Thoracic aorta (tissue), 2 donors: ENCODE data around the gene BCL11B. TPM values are rescaled to one million over a fixed set of nuclear protein-coding genes. Genes with fewer than 3 reads are reported as not detected.
A peak's percentile ranks its signal among the peaks of the same experiment; 100 is the strongest.

ENCODE experiments used
- ATAC-seq: fragments of 150-250 bp; one replicate; pipeline ENCODE4 v1.8.0; 2017; ENCODE audit warnings: low read depth; ENCODE audit not compliant: insufficient number of reproducible peaks, low FRiP score
- DNase-seq: peaks from one replicate; pipeline ENCODE4 v3.0.0-alpha.2; 2020; ENCODE audit warnings: low spot score
- H3K27ac ChIP-seq, 2 donors: fragments of 200-600 bp; sonication (generic); 1 replicate in 1 of 2; 2 replicates in 1 of 2; pipeline ENCODE4 v1.5.1; 2016; ENCODE audit warnings: mild to moderate bottlenecking in 2 of 2, moderate library complexity in 2 of 2
- H3K27me3 ChIP-seq: fragments of 200-600 bp; sonication (generic); replicated peaks from 2 replicates; pipeline ENCODE4 v1.6.0; 2016; ENCODE audit warnings: mild to moderate bottlenecking; ENCODE audit not compliant: insufficient read depth
- H3K36me3 ChIP-seq: fragments of 200-600 bp; sonication (generic); one replicate; pipeline ENCODE4 v1.5.1; 2016
- H3K4me1 ChIP-seq, 2 donors: fragments of 200-600 bp; sonication (generic); 1 replicate in 1 of 2; 2 replicates in 1 of 2; pipeline versions ENCODE4 v1.5.1 to v1.6.0; 2016; ENCODE audit warnings: low read depth in 2 of 2, mild to moderate bottlenecking in 1 of 2; ENCODE audit not compliant: control insufficient read depth in 1 of 2
- H3K4me3 ChIP-seq: fragments of 200-600 bp; sonication (generic); 2 replicates; pipeline ENCODE4 v1.5.1; 2016; ENCODE audit warnings: mild to moderate bottlenecking
- H3K9me3 ChIP-seq: fragments of 200-600 bp; sonication (generic); 2 replicates; pipeline ENCODE4 v1.5.1; 2016
- total RNA-seq, 2 donors: library from RNA; depleted of rRNA; stranded (reverse); fragments of >200 nt; gene quantifications; one replicate each; pipeline versions ENCODE4 v1.1.0 to v1.2.3, GENCODE V29; 2016
- TF ChIP-seq, protein P1 (sequence below): fragments of 200-600 bp; sonication (generic); IDR thresholded peaks from one replicate; pipeline ENCODE4 v1.5.1; 2019; ENCODE audit warnings: antibody characterized with exemption

Gene BCL11B
- 1 to 10 TPM in 1 of 2 donors, under 1 TPM in 1; 0.92 to 6.2 TPM for total RNA-seq

DNA sequence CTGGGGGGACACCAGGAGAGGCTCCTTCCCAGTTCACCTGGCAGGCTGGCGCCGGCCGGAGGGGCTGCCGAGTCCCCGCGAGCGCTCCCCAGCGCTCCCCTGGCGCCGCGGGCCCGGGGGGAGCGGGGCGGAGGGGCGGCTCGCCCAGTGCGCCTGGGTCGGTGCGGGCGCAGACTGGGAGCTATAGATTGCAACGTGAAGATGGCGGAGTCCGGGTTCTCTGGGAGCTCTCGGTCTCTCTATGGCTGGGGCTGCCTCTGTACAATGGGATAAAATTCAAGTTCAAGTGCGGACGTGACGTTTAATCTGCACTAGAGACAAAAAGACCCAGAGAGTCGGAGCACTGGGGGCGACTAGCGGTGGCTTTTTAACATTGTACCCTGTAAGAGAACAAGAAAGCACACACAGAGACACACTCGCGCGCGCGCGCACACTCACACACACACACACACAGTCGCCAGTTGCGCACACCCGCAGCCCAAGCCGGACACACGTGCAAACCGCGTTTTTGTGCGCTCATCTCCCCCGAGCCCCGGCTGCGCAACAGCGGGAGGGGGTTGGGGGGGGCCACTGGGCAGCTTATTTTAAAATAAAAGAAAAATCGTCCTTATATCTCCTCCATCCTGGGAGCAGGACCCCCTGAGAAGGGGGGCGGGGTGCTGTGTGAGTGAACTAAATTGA is at the start of gene BCL11B:
Gene BCL11B, minus strand, starts transcription at position 247 of the 681 bp plus-strand sequence. CDS start 979 bp downstream, outside the sequence.
- TF ChIP-seq, protein P1, sequence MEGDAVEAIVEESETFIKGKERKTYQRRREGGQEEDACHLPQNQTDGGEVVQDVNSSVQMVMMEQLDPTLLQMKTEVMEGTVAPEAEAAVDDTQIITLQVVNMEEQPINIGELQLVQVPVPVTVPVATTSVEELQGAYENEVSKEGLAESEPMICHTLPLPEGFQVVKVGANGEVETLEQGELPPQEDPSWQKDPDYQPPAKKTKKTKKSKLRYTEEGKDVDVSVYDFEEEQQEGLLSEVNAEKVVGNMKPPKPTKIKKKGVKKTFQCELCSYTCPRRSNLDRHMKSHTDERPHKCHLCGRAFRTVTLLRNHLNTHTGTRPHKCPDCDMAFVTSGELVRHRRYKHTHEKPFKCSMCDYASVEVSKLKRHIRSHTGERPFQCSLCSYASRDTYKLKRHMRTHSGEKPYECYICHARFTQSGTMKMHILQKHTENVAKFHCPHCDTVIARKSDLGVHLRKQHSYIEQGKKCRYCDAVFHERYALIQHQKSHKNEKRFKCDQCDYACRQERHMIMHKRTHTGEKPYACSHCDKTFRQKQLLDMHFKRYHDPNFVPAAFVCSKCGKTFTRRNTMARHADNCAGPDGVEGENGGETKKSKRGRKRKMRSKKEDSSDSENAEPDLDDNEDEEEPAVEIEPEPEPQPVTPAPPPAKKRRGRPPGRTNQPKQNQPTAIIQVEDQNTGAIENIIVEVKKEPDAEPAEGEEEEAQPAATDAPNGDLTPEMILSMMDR = peak; percentile 35
- Histone ChIP-seq H3K4me1 (peaks cover 17 to 41% of the 10 kb centered on the region in 2 donors), H3K27ac (no peak within 1 kb of the TSS), H3K9me3 (no peaks in the 10 kb centered on the region), H3K27me3 (peaks cover 5% of the 10 kb centered on the region), H3K36me3 (no peaks in the 10 kb centered on the region), H3K4me3 (peak within 1 kb of the TSS; percentile 63)
- DNase-seq (peak; percentile 33), ATAC-seq (no peak)

DNA sequence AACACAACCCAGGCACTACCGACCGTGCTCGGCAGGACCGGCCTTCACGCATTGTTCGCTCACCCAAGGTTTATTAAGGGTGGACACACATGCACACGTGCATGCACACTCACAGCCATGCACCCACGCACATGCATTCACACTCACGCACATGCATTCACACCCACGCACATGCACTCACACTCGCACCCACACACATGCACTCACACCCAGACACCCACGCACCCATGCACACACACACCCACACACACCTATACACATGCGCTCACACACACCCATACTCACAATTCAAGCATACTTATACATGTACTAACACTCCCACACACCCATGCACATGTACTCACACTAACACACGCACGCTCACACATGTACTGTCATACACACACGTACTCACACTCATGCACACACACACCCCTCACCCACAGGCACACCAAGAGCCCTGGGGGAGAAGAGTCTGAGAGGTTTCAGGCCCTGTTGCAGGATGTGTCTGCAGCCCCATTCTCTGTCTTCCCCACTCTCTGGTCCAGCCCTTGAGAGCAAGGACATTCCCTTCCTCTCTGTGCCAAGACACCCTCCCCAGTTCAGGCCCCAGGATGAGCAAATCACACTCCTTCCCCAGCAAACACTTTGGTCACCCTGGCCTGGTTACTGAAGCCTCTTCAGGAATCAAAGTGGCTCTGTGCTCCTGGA is 49.4 kb upstream of the BCL11B start:
- ATAC-seq = no peak
- DNase-seq = no peak

DNA sequence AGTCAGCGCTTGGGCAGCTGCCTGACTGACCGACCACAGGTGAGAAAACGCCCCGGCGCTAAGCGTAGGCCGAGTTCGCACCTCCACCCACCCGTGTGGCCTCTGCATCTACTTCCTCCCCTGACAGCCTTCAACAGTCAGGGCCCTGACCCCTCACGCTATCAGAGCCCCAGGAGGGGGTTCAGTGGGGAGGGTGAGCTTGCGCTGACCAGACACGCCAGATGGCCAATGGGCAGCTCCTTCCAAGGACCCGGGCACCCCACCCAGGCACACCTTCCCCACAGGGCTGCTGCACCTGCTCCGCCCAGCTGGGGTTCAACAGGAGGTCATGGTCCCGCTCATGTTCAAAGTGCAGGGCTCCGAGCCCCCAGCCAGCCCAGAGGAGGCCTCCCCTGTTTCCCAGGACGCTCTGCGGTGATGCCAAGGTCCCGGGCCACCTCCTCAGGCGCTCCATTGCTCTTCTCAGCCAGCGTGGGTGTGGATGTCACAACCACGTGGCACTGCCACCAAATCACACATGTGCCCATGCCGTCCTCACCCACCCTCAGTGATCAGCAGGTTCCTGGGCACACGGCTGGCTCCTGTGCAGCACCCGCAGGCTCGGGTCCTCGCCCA is 48.7 kb upstream of the BCL11B start:
- DNase-seq = no peak

More for the DNA sequence above, 49.4 kb upstream of the BCL11B start:
- Histone ChIP-seq H3K9me3 (no peaks in the 10 kb centered on the region), H3K4me3 (no peak overlapping the region), H3K4me1 (no peaks in the 10 kb centered on the region), H3K27me3 (no peaks in the 10 kb centered on the region), H3K36me3 (no peaks in the 10 kb centered on the region), H3K27ac (no peak overlapping the region)
- TF ChIP-seq, protein P1 = no peak

DNA sequence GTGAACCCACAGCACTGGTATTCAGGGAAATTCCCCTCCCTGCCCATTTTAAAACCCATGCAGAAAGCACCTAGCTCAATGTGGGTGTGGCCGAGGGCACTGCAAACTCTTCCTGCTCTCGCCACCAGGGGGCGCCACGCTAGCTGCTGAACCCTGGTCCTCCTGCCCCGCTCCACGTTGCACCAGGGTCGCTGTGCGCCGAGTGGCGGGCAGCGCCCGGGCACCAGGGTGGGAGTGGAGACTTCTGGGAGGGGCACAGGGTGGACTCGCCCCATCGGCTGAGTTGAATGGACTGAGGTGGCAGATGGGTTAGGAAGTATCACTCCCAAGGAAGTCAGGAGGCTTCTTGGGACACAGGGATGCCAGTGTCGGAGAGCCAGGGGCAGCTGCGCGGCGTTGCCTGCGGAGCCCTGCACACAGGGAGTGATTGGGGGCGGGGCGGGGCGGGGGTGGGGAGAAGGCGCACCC is 48.1 kb upstream of the BCL11B start:
- no peak overlapping the region for H3K27ac ChIP-seq
- H3K27me3 ChIP-seq = no peaks in the 10 kb centered on the region
- H3K4me1 ChIP-seq = no peaks in the 10 kb centered on the region
- TF ChIP-seq, protein P1 = peak; percentile 40
- no peak for DNase-seq
- no peaks in the 10 kb centered on the region for H3K36me3 ChIP-seq
- H3K4me3 ChIP-seq = no peak overlapping the region
- no peaks in the 10 kb centered on the region for H3K9me3 ChIP-seq
- ATAC-seq = no peak

More for the DNA sequence above, 48.7 kb upstream of the BCL11B start:
- no peaks in the 10 kb centered on the region for H3K27me3 ChIP-seq
- H3K9me3 ChIP-seq = no peaks in the 10 kb centered on the region
- no peak for ATAC-seq
- H3K27ac ChIP-seq = no peak overlapping the region
- H3K4me3 ChIP-seq = no peak overlapping the region
- no peaks in the 10 kb centered on the region for H3K36me3 ChIP-seq
- no peaks in the 10 kb centered on the region for H3K4me1 ChIP-seq
- TF ChIP-seq, protein P1 = no peak

DNA sequence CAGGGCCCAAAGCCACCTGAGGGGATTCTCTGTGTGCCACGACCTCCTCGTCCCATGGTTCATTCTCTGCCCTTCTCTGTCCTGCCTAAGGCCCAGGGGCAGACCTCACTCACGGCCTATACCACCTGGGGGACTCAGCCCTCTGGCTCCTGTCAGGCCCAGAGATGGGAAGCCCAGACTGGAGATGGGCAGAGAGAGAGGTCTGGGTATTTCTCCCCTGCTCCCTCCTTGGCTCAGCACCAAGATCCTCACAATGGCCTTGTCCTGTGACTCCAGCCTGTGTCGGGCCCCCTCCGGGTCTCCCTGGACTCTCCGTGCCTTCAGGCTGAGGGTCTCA is 46.9 kb upstream of the BCL11B start:
- Histone ChIP-seq H3K4me1 (no peaks in the 10 kb centered on the region), H3K27me3 (no peaks in the 10 kb centered on the region), H3K36me3 (no peaks in the 10 kb centered on the region), H3K4me3 (no peak overlapping the region), H3K9me3 (no peaks in the 10 kb centered on the region), H3K27ac (no peak overlapping the region)
- no peak for DNase-seq
- TF ChIP-seq, protein P1 = no peak
- ATAC-seq = no peak
